Measurements from ENCODE around the gene NOD2. TPM values are rescaled to one million over a fixed set of nuclear protein-coding genes. Genes with fewer than 3 reads are reported as not detected.

NOD2 gene
- total and polyA plus RNA-seq, 2 of the 13 experiments (the other 11 are each of a cell fraction or from before 2014, with no cell fraction given): 0.27 to 0.81 TPM

- H4K20me1 ChIP-seq (ENCODE audit: insufficient read depth, low read length): no peaks in the 10 kb centered on the region
- peaks cover 27% of the 10 kb centered on the region for H3K9me3 ChIP-seq (ENCODE audit: low read length)
- ChIA-PET POLR2A (interaction anchor here (0.9 kb wide), 1 partner anchor 10 kb away, joined by 3 read pairs; no protein-coding TSS in a partner anchor), CTCF (ENCODE audit: low intra/inter-chr PET ratio, low total read pairs) (no interaction called here)
- in situ Hi-C loops (cut with HindIII; ENCODE audit: extremely low pct_ligation_motif_present, low pct_unique_long_range_greater_than_20kb): no loop called here
- no peaks in the 10 kb centered on the region for H3K79me2 ChIP-seq (ENCODE audit: insufficient read depth, low read length)
- intact Hi-C loops (cut with micrococcal nuclease; ENCODE audit: unreplicated experiment): no loop called here
- no peak overlapping the region for H2AFZ ChIP-seq (ENCODE audit: low read length)
- no peaks in the 10 kb centered on the region for H3K4me1 ChIP-seq (ENCODE audit: insufficient read depth, low read length)
- TF ChIP-seq SPEN (CRISPR knock-in tag; IDR thresholded peaks at IDR 0.05; ENCODE audit: low read depth) (no peak), ZNF629 (CRISPR knock-in tag; conservative IDR thresholded peaks at IDR 0.05) (0 out of 2 replicates have a peak, but pooled peaks have one; percentile 20)
- no peak overlapping the region for H3K4me2 ChIP-seq (ENCODE audit: low read depth, low read length)
- no peak for ATAC-seq
- no peak for DNase-seq (ENCODE audit: low spot score)
- no peaks in the 10 kb centered on the region for H3K36me3 ChIP-seq (replicated peaks in 1 of 2; ENCODE audit: control insufficient read depth in 1 of 2, insufficient read depth in 2 of 2, low read length in 2 of 2)
- no peak overlapping the region for H3K9ac ChIP-seq (ENCODE audit: insufficient read depth, low read depth, low read length)
- no peak for FAIRE-seq
- H3K27me3 ChIP-seq (ENCODE audit: control insufficient read depth in 1 of 2, insufficient read depth in 2 of 2, low read length in 2 of 2): no peaks in the 10 kb centered on the region; a peak in 2 of 5 replicates
- no TSS peak for BruUV-seq (replicated peaks)
- no peak overlapping the region for H3K4me3 ChIP-seq (replicated peaks in 1 of 3; ENCODE audit: insufficient read depth in 1 of 3, low read depth in 2 of 3, low read length in 3 of 3)
- 57% methylated on average over 18 of the region's 23 CpGs for WGBS (ENCODE audit: low lambda C conversion rate)
- no peak overlapping the region for H3K27ac ChIP-seq (ENCODE audit: extremely low read length, insufficient read depth, low read length)
These were observed 17.5 kb upstream of the NOD2 start for GRCh38 chr16:50675686-50676610.

- no peaks in the 10 kb centered on the region for H4K20me1 ChIP-seq (ENCODE audit: insufficient read depth, low read length)
- ChIA-PET POLR2A (no interaction called here), CTCF (ENCODE audit: low intra/inter-chr PET ratio, low total read pairs) (interaction anchor here (0.7 kb wide), 1 partner anchor 130 kb away, joined by 3 read pairs; no protein-coding TSS in a partner anchor)
- in situ Hi-C loops (cut with HindIII; ENCODE audit: extremely low pct_ligation_motif_present, low pct_unique_long_range_greater_than_20kb) (no loop called here), intact Hi-C loops (cut with micrococcal nuclease; ENCODE audit: unreplicated experiment) (no loop called here)
- no TSS peak for BruUV-seq (replicated peaks)
- H3K9ac ChIP-seq (ENCODE audit: insufficient read depth, low read depth, low read length): no peak overlapping the region
- WGBS (ENCODE audit: low lambda C conversion rate): 36% methylated on average over 8 of the region's 9 CpGs
- H2AFZ ChIP-seq (ENCODE audit: low read length): no peak overlapping the region
- TF ChIP-seq MAFK (conservative IDR thresholded peaks at IDR 0.05 in 1 of 2, IDR thresholded peaks at IDR 0.05 in 1 of 2; ENCODE audit: low read length in 2 of 2): no peak
- 0 out of 2 replicates have a peak, but pooled peaks have one; percentile 5 for TF ChIP-seq CTCF (CRISPR knock-in tag; IDR thresholded peaks at IDR 0.05)
- H3K4me1 ChIP-seq (ENCODE audit: insufficient read depth, low read length): no peaks in the 10 kb centered on the region
- no peak for DNase-seq (ENCODE audit: low spot score)
- no peaks in the 10 kb centered on the region for H3K36me3 ChIP-seq (replicated peaks in 1 of 2; ENCODE audit: control insufficient read depth in 1 of 2, insufficient read depth in 2 of 2, low read length in 2 of 2)
- H3K4me3 ChIP-seq (replicated peaks in 1 of 3; ENCODE audit: insufficient read depth in 1 of 3, low read depth in 2 of 3, low read length in 3 of 3): no peak overlapping the region
- H3K27me3 ChIP-seq (ENCODE audit: control insufficient read depth in 1 of 2, insufficient read depth in 2 of 2, low read length in 2 of 2): no peaks in the 10 kb centered on the region; a peak in 2 of 5 replicates
- no peak for FAIRE-seq
- H3K27ac ChIP-seq (ENCODE audit: extremely low read length, insufficient read depth, low read length): no peak overlapping the region
- H3K4me2 ChIP-seq (ENCODE audit: low read depth, low read length): no peak overlapping the region
- no peaks in the 10 kb centered on the region for H3K79me2 ChIP-seq (ENCODE audit: insufficient read depth, low read length)
- peaks cover 19% of the 10 kb centered on the region for H3K9me3 ChIP-seq (ENCODE audit: low read length)
- ATAC-seq: peak; percentile 28; the same call in 1 of the 3 replicates
These were observed 16.7 kb upstream of the NOD2 start for GRCh38 chr16:50676684-50677225.

All from HepG2 (cell line).